Upper lobe of left lung (tissue), 6 donors: ENCODE data around the gene ST6GALNAC2. TPM values are rescaled to one million over a fixed set of nuclear protein-coding genes. Genes with fewer than 3 reads are reported as not detected.

Source experiments
- ATAC-seq, 2 donors: fragments of 200-7000 bp; cut with Tn5 transposase; one replicate each; pipeline ENCODE4 v1.9.1; 2022; ENCODE audit warnings: mild to moderate bottlenecking in 2 of 2, moderate library complexity in 2 of 2; ENCODE audit not compliant: low FRiP score in 2 of 2
- DNase-seq, 2 donors: peaks; one replicate each; pipeline ENCODE4 v3.0.0-alpha.2; 2019 to 2020
- H3K27ac ChIP-seq, 4 donors: fragments of 200-600 bp; sonication (generic); one replicate each; pipeline ENCODE4 v1.5.1; 2016 to 2019
- H3K27me3 ChIP-seq, 4 donors: fragments of 200-600 bp; sonication (generic); one replicate each; pipeline ENCODE4 v1.5.1; 2017 to 2019
- H3K36me3 ChIP-seq, 4 donors: fragments of 200-600 bp; sonication (generic); one replicate each; pipeline ENCODE4 v1.5.1; 2016 to 2019
- H3K4me1 ChIP-seq, 4 donors: fragments of 200-600 bp; sonication (generic); one replicate each; pipeline ENCODE4 v1.5.1; 2018 to 2019
- H3K4me3 ChIP-seq, 4 donors: fragments of 200-600 bp; sonication (generic); one replicate each; pipeline ENCODE4 v1.5.1; 2017 to 2019; ENCODE audit warnings: mild to moderate bottlenecking in 2 of 4, moderate library complexity in 1 of 4
- H3K9me3 ChIP-seq, 4 donors: fragments of 200-600 bp; sonication (generic); one replicate each; pipeline ENCODE4 v1.5.1; 2018 to 2019
- EP300 ChIP-seq, 4 donors: sonication (generic); formaldehyde crosslinking; IDR thresholded peaks; one replicate each; pipeline ENCODE4 v1.5.1; 2017; ENCODE audit warnings: antibody characterized with exemption in 4 of 4, control low read depth in 2 of 4
- POLR2A ChIP-seq, 4 donors: fragments of 450-650 bp; IDR thresholded peaks; one replicate each; pipeline ENCODE4 v1.5.1; 2016 to 2017; ENCODE audit warnings: antibody characterized with exemption in 4 of 4, mild to moderate bottlenecking in 2 of 4
- POLR2AphosphoS5 ChIP-seq, 2 donors: sonication (generic); formaldehyde crosslinking; IDR thresholded peaks; one replicate each; pipeline ENCODE4 v1.5.1; 2017; ENCODE audit warnings: antibody characterized with exemption in 2 of 2
- WGBS, 2 donors: methylation state at CpG; one replicate each; pipeline ENCODE4 v1.1.5; 2017 to 2018; 5-methylcytosine and 5-hydroxymethylcytosine counted together
- total RNA-seq, 6 donors: library from RNA; depleted of rRNA in 4 of 6; stranded (reverse); fragments of >200 nt in 4 of 6; gene quantifications; one replicate each; pipeline versions ENCODE4 v1.1.0 to v1.2.1, GENCODE V29; 2016 to 2021
- TF ChIP-seq, protein P1 (sequence below), 6 experiments: fragments of 450-650 bp in 4 of 6; fragments of 200-600 bp in 2 of 6; sonication (generic) in 2 of 6; IDR thresholded peaks; one replicate each; pipeline ENCODE4 v1.5.1; 2016 to 2019; ENCODE audit warnings: antibody characterized with exemption in 6 of 6
- donor health status: DM: no; HTN: no; CAD: no; lungs with moderate emphysema.
- donor health status: DM: no; HTN: yes; CAD: no; lungs with severe emphysema.

Gene ST6GALNAC2
- total RNA-seq, 6 donors from 2014 or later = 24.4 to 63.5 (median 39.8) TPM

DNA sequence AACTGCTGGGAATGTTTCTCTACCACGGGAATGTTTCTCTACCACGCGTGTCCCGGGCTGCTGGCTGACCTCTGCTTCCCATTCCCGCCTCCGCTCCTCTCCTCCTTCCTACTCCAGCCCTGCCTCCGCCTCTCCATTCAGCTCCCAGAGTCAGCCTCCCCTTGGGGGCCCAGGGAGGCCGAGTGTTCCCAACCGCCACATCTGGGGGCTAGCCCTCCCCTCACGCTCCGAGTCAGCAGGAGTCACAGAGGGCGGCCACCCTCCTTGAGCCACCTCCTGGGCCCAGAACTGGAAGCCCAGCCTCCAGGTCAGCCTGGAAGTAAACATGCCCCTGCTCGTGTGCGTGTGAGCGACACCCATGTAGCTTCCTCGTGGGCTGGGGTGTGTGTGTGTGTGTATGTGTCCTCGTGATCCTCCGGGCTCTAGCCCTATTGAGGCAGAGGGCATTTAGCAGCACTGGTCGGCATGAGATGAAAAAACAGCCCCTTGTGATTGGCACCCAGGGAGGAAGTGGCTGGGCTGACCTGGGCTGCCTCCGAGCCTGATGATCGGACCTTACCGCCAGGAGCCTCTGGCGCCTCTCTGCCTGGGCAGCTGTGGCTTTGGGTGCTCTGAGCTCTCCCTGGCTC, 55.5 kb downstream of the ST6GALNAC2 start:
- 43 to 54% methylated on average over 14 to 20 of the region's 23 CpGs for WGBS, 2 donors
- H3K27me3 ChIP-seq = no peaks in the 10 kb centered on the region

DNA sequence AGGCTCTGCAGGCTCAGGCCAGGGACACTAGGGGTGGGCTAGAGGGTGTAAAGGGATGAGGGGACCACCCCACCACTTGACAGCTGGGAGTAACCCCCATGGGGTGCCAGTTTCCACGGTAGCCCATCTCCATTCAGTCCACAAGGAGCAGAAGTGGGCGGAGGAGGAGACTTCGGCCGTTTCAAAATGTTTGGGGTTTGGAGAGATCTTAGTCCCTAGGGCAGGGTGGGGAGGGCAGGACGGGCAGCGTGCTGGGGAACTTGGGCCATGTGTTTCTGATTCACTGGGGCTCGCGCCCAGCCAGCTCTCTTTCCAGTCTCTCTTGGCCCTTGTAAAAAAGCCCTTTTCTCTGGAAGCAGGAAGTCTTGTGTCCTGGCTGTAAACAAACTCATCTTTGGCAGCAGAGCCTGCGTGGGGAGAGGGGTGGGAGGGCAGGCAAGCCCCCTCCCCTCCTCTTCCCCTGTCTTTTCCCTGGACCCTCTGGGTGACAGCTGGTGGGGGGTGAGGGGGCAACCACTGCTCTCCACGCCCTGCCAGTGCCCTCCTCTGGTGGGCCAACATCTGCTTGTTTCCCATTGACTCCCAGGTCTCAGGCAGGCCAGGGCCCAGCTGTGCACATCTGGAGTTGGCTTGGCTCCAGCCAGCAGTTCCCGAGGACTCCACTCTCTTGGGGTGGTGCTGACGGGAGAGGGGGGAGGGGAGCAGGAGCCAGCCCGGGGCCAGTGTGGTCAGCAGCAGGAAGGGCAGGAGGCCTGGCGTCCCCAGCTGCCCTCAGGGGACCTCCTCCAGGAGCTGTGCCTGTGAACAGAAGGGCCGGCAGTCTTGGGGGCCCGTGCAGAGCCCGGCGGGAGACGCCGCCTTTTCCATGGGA, 56.2 kb downstream of the ST6GALNAC2 start:
- peaks cover 57 to 63% (median 58%) of the 10 kb centered on the region in 4 donors for H3K4me1 ChIP-seq
- TF ChIP-seq POLR2A (IDR thresholded peaks at IDR 0.05) = peak in 1 of 4 donors; percentile 32
- TF ChIP-seq, protein P1, sequence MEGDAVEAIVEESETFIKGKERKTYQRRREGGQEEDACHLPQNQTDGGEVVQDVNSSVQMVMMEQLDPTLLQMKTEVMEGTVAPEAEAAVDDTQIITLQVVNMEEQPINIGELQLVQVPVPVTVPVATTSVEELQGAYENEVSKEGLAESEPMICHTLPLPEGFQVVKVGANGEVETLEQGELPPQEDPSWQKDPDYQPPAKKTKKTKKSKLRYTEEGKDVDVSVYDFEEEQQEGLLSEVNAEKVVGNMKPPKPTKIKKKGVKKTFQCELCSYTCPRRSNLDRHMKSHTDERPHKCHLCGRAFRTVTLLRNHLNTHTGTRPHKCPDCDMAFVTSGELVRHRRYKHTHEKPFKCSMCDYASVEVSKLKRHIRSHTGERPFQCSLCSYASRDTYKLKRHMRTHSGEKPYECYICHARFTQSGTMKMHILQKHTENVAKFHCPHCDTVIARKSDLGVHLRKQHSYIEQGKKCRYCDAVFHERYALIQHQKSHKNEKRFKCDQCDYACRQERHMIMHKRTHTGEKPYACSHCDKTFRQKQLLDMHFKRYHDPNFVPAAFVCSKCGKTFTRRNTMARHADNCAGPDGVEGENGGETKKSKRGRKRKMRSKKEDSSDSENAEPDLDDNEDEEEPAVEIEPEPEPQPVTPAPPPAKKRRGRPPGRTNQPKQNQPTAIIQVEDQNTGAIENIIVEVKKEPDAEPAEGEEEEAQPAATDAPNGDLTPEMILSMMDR (IDR thresholded peaks at IDR 0.05) = peak in 1 of 6 experiments; percentile 13
- peak in 1 of 4 donors; percentile 33 for TF ChIP-seq EP300 (IDR thresholded peaks at IDR 0.05)
- peak; percentile 80 to 81 for TF ChIP-seq POLR2AphosphoS5 (IDR thresholded peaks at IDR 0.05)
- H3K9me3 ChIP-seq = no peaks in the 10 kb centered on the region
- 35% methylated on average over 12 to 20 of the region's 20 CpGs for WGBS, 2 donors
- H3K27me3 ChIP-seq = no peaks in the 10 kb centered on the region
- ATAC-seq (peak; percentile 81 to 88), DNase-seq (peak; percentile 75 to 89)
- H3K36me3 ChIP-seq = no peaks in the 10 kb centered on the region
- H3K27ac ChIP-seq = peak overlapping the region; percentile 85 to 93 (median 90)
- no peak overlapping the region for H3K4me3 ChIP-seq

More for the DNA sequence above, 55.5 kb downstream of the ST6GALNAC2 start:
- ATAC-seq = peak; percentile 50 to 56
- peak in 1 of 2 donors; percentile 62 for DNase-seq
- Histone ChIP-seq H3K27ac (peak overlapping the region; percentile 85 to 93 (median 90)), H3K9me3 (no peaks in the 10 kb centered on the region), H3K36me3 (no peaks in the 10 kb centered on the region), H3K4me3 (no peak overlapping the region), H3K4me1 (peaks cover 49 to 56% (median 51%) of the 10 kb centered on the region in 4 donors)
- peak; percentile 71 to 82 for TF ChIP-seq POLR2AphosphoS5 (IDR thresholded peaks at IDR 0.05)
- TF ChIP-seq, protein P1 (IDR thresholded peaks at IDR 0.05) = no peak
- TF ChIP-seq POLR2A (IDR thresholded peaks at IDR 0.05) = peak in 1 of 4 donors; percentile 42
- peak in 2 of 4 donors; percentile 44 to 87 for TF ChIP-seq EP300 (IDR thresholded peaks at IDR 0.05)

DNA sequence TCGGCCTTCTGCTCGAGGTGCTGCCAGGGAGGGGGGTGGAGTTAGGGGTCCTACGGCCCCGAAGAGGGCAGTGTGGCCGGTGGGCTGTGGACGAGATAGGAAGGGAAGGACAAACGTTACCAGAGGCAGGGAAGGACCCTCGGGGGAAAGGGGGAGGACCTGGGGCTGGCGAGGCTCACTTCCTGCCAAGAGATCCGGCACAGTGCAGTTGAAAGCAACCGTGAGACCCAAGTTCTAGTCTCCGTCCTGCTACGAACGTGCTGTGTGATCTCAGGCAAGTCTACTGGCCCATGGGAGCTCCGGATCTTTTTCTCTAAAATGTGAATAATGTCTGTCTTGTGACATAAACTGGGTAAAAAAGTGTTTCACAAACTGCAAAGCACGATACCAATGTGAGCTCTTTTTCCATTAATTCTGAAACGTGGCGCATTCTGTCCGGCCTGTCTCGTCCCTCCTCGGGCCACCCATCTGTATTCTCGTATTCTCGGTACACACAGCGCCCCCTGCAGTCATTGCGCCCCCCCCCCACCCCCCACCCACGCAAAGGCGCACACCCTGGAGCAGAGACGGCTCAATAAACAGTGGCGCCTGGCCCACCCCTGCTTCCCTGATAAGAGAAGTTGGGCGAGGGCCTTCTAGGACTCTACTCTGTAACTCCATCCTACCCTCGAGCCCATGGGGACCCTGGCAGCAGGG, 57.0 kb downstream of the ST6GALNAC2 start:
- H3K27me3 ChIP-seq = no peaks in the 10 kb centered on the region
- H3K36me3 ChIP-seq = no peaks in the 10 kb centered on the region
- WGBS, 2 donors = 46 to 53% methylated on average over 28 to 31 of the region's 31 CpGs
- no peak for TF ChIP-seq POLR2A (IDR thresholded peaks at IDR 0.05)
- TF ChIP-seq EP300 (IDR thresholded peaks at IDR 0.05) = no peak
- TF ChIP-seq, protein P1 (IDR thresholded peaks at IDR 0.05) = no peak
- no peak for TF ChIP-seq POLR2AphosphoS5 (IDR thresholded peaks at IDR 0.05)
- no peaks in the 10 kb centered on the region for H3K9me3 ChIP-seq
- peak in 1 of 2 donors; percentile 48 for ATAC-seq
- DNase-seq = no peak
- H3K4me3 ChIP-seq = peak overlapping the region in 3 of 4 donors; percentile 10 to 27 (median 19)
- H3K4me1 ChIP-seq = peaks cover 59 to 66% (median 61%) of the 10 kb centered on the region in 4 donors
- H3K27ac ChIP-seq = peak overlapping the region; percentile 85 to 93 (median 90)

DNA sequence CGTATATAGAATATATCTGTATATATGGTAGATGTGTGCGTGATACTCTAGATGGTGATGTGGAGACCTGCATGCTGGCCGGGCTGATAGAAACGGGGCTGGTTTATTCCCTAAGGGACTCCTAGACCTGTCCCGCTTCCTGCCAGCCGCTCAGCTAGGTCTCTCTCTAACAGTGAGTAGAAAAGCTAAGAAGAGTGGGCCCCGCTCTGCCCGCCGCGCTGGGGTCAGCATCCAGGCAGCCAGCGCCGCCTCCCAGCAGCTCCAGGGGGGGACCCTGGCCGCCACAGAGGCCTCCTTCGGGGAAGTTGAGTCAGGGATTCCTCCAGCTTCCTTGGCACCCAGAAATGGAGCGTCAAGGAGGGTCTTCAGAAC, 57.5 kb downstream of the ST6GALNAC2 start:
- H3K4me1 ChIP-seq = peaks cover 64 to 72% (median 65%) of the 10 kb centered on the region in 4 donors
- 65 to 76% methylated on average over 13 to 15 of the region's 15 CpGs for WGBS, 2 donors
- DNase-seq = peak in 1 of 2 donors; percentile 82
- no peak for ATAC-seq
- TF ChIP-seq POLR2A (IDR thresholded peaks at IDR 0.05) (no peak), POLR2AphosphoS5 (IDR thresholded peaks at IDR 0.05) (no peak), EP300 (IDR thresholded peaks at IDR 0.05) (no peak)
- TF ChIP-seq, protein P1 (IDR thresholded peaks at IDR 0.05) = no peak
- peak overlapping the region; percentile 85 to 93 (median 90) for H3K27ac ChIP-seq
- H3K4me3 ChIP-seq = peak overlapping the region in 3 of 4 donors; percentile 10 to 27 (median 19)
- H3K27me3 ChIP-seq = no peaks in the 10 kb centered on the region
- H3K9me3 ChIP-seq = no peaks in the 10 kb centered on the region
- H3K36me3 ChIP-seq = no peaks in the 10 kb centered on the region
